ENCODE results near the gene ARHGAP6. TPM values are rescaled to one million over a fixed set of nuclear protein-coding genes. Genes with fewer than 3 reads are reported as not detected.

The ARHGAP6 gene
- total RNA-seq, 1 donor from 2014 or later = 3.1 TPM

GRCh38 chrX:11408783-11409182, 256.9 kb downstream of the ARHGAP6 start:
- H3K36me3 ChIP-seq = no peaks in the 10 kb centered on the region
- no peak for DNase-seq
- intact Hi-C loops (cut with micrococcal nuclease) = no loop called here
- H3K27me3 ChIP-seq (ENCODE audit: low read depth) = no peaks in the 10 kb centered on the region
- no peak overlapping the region for H3K27ac ChIP-seq (replicated peaks)
- no peaks in the 10 kb centered on the region for H3K4me1 ChIP-seq
- no peak overlapping the region for H3K4me3 ChIP-seq
- TF ChIP-seq CTCF (IDR thresholded peaks at IDR 0.05; ENCODE audit: borderline replicate concordance) = no peak
- no peaks in the 10 kb centered on the region for H3K9me3 ChIP-seq (replicated peaks)

GRCh38 chrX:11408109-11408405, 257.7 kb downstream of the ARHGAP6 start:
- TF ChIP-seq CTCF (IDR thresholded peaks at IDR 0.05; ENCODE audit: borderline replicate concordance) = no peak
- no peak overlapping the region for H3K27ac ChIP-seq (replicated peaks)
- DNase-seq = no peak
- H3K4me3 ChIP-seq = no peak overlapping the region
- no peaks in the 10 kb centered on the region for H3K36me3 ChIP-seq
- no peaks in the 10 kb centered on the region for H3K4me1 ChIP-seq
- no peaks in the 10 kb centered on the region for H3K27me3 ChIP-seq (ENCODE audit: low read depth)
- H3K9me3 ChIP-seq (replicated peaks) = no peaks in the 10 kb centered on the region
- intact Hi-C loops (cut with micrococcal nuclease) = no loop called here

- Histone ChIP-seq H3K36me3 (no peaks in the 10 kb centered on the region), H3K9me3 (replicated peaks) (no peaks in the 10 kb centered on the region), H3K27ac (replicated peaks) (no peak overlapping the region), H3K4me3 (no peak overlapping the region), H3K4me1 (no peaks in the 10 kb centered on the region), H3K27me3 (ENCODE audit: low read depth) (no peaks in the 10 kb centered on the region)
- intact Hi-C loops (cut with micrococcal nuclease) = no loop called here
- no peak for DNase-seq
- no peak for TF ChIP-seq CTCF (IDR thresholded peaks at IDR 0.05; ENCODE audit: borderline replicate concordance)
Observed at GRCh38 chrX:11407331-11408108, 258.2 kb downstream of the ARHGAP6 start.

GRCh38 chrX:11406109-11406765, 259.5 kb downstream of the ARHGAP6 start:
- intact Hi-C loops (cut with micrococcal nuclease) = no loop called here
- Histone ChIP-seq H3K9me3 (replicated peaks) (no peaks in the 10 kb centered on the region), H3K36me3 (no peaks in the 10 kb centered on the region), H3K27me3 (ENCODE audit: low read depth) (no peaks in the 10 kb centered on the region), H3K27ac (replicated peaks) (no peak overlapping the region), H3K4me3 (no peak overlapping the region), H3K4me1 (no peaks in the 10 kb centered on the region)
- no peak for TF ChIP-seq CTCF (IDR thresholded peaks at IDR 0.05; ENCODE audit: borderline replicate concordance)
- no peak for DNase-seq

- intact Hi-C loops (cut with micrococcal nuclease) = no loop called here
- no peaks in the 10 kb centered on the region for H3K4me1 ChIP-seq
- H3K36me3 ChIP-seq = no peaks in the 10 kb centered on the region
- no peak overlapping the region for H3K27ac ChIP-seq (replicated peaks)
- H3K4me3 ChIP-seq = no peak overlapping the region
- DNase-seq = no peak
- TF ChIP-seq CTCF (IDR thresholded peaks at IDR 0.05; ENCODE audit: borderline replicate concordance) = no peak
- H3K27me3 ChIP-seq (ENCODE audit: low read depth) = no peaks in the 10 kb centered on the region
- no peaks in the 10 kb centered on the region for H3K9me3 ChIP-seq (replicated peaks)
Observed at GRCh38 chrX:11403631-11404030, 262.1 kb downstream of the ARHGAP6 start.
